AG09309 (cell line): Measurements from ENCODE around the gene C2CD4D.

Source experiments
- DNase-seq: peaks from one replicate; pipeline ENCODE4 v3.0.0-alpha.2; 2010; ENCODE audit warnings: low read depth
- H3K4me3 ChIP-seq: 2 replicates; pipeline ENCODE4 v1.5.1; 2011; ENCODE audit warnings: mild to moderate bottlenecking, low read depth, low read length, moderate library complexity; ENCODE audit not compliant: control insufficient read depth
- CTCF ChIP-seq: IDR thresholded peaks from 2 replicates; pipeline ENCODE4 v1.5.1; 2011; ENCODE audit warnings: mild to moderate bottlenecking, low read depth, low read length, inconsistent platforms; ENCODE audit not compliant: insufficient read depth, control insufficient read depth; ENCODE audit errors: missing control alignments

The C2CD4D gene

GRCh38 chr1:151840421-151840820, 801 bp upstream of the C2CD4D start:
- no peak for TF ChIP-seq CTCF
- DNase-seq: no peak
- no peak overlapping the region for H3K4me3 ChIP-seq

- no peak for TF ChIP-seq CTCF
- H3K4me3 ChIP-seq: peak overlapping the region; percentile 16
Measured at GRCh38 chr1:151839082-151839412, 573 bp downstream of the C2CD4D start.

GRCh38 chr1:151838222-151839081, 1.2 kb downstream of the C2CD4D start:
- no peak for TF ChIP-seq CTCF
- peak overlapping the region; percentile 16 for H3K4me3 ChIP-seq
- no peak for DNase-seq

More at GRCh38 chr1:151839082-151839412, 573 bp downstream of the C2CD4D start:
- no peak for DNase-seq

GRCh38 chr1:151837884-151838221, 1.8 kb downstream of the C2CD4D start:
- TF ChIP-seq CTCF: no peak
- H3K4me3 ChIP-seq: no peak overlapping the region; the same call in 1 of the 2 replicates
- no peak for DNase-seq

- no peak for DNase-seq
- no peak for TF ChIP-seq CTCF
- no peak overlapping the region for H3K4me3 ChIP-seq
Measured at GRCh38 chr1:151837197-151837596, 2.4 kb downstream of the C2CD4D start.

GRCh38 chr1:151835596-151835995, 4.0 kb downstream of the C2CD4D start:
- DNase-seq: no peak
- H3K4me3 ChIP-seq: no peak overlapping the region
- TF ChIP-seq CTCF: no peak

GRCh38 chr1:151834239-151834638, 5.4 kb downstream of the C2CD4D start:
- no peak for DNase-seq
- no peak for TF ChIP-seq CTCF

More at GRCh38 chr1:151834239-151834638, 5.4 kb downstream of the C2CD4D start:
- H3K4me3 ChIP-seq: no peak overlapping the region
